GM19099 (cell line): ENCODE results near the gene DGCR2.

Experiments
- POLR2A ChIP-seq: IDR thresholded peaks from 3 replicates; pipeline ENCODE4 v1.6.1; 2011; ENCODE audit warnings: low read depth; ENCODE audit not compliant: insufficient read length; ENCODE audit errors: extremely low read depth

DGCR2 gene

DNA sequence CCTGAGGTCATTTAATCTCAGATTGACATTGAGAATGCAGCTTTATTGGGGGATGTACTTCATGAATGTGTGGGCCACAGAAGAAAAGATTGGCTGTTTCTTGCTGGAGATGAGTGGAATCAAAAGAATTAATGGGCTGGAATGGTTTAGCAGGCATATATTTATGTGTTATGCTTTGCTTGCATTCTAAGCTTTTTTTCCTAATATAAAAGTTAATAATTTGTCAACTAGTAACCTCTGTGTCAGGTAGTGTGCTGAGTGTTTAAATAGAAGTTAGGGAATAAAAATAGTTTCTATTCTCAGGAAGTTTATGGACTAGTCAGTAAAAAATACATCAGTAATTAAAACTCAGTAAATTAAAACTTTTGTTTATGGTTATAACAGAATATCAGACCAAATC lies 118.7 kb downstream of the DGCR2 start:
- TF ChIP-seq POLR2A: no peak

DNA sequence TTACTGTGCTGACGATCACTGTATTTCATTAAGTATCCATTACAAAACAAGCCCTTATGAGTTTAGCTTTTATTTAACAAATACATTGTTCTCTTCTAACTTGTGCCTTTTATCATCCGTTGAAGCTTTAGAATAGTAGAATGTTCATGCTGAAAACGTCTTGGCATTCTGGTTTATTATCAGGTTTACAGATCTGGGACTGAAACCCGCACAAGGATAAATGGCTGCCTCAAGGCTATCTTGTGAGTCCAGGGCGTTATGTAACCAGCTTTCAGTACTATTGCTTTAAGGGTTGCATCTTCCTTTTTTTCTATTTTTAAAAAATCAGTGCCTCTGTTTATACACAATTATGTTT lies 119.6 kb downstream of the DGCR2 start:
- no peak for TF ChIP-seq POLR2A

DNA sequence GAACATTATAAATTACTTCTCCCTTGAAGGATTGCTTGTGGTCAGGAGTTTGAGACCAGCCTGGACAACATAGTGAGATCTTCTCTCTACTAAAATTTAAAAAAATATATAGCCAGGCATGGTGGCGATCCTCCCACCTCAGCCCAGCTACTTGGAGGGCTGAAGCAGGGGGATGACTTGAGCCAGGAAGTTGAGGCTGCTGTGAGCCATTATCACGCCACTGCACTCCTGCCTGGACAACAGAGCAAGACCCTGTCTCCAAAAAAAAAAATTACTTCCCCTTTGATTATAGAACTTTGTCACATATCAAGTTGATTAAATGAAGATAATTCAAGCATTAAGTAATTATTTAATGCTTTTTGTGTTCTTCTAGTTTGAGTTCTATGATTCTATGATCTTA lies 121.0 kb downstream of the DGCR2 start:
- no peak for TF ChIP-seq POLR2A

DNA sequence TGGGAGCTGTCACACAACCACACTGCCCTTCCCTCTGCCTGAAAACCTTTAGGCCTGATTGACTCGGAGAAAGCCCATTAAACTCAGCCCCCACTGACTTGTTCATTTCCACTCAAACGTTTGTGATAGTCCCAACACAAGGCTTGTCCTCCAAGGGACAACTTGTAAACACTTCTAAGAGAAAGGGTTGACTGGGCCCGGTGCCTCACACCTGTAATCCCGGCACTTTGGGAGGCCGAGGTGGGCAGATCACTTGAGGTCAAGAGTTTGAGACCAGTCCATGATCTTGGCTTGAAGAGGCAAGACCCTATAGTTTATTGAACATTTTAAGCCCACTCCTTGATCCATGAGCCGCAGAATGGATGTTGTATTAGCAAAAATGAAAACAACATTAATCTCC lies 122.8 kb downstream of the DGCR2 start:
- TF ChIP-seq POLR2A: no peak

DNA sequence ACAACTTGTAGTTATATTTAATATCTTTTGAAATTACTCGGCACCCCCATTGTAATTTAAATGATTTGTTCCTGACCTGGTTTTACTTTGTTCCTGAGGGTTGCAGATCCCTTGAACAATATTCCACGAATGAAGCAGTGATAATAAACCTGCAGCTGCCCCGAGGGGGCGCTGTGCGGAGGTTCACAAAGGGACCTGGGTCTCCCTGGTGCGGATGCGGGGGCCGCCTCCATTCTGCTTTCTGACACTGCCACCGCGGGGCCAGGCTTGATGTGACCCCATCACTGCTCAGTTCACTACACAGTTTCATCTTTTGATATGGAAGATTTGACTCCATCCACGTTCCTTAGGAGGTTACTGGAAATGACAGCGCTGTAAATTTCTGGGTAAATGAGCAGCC lies 123.2 kb downstream of the DGCR2 start:
- no peak for TF ChIP-seq POLR2A

DNA sequence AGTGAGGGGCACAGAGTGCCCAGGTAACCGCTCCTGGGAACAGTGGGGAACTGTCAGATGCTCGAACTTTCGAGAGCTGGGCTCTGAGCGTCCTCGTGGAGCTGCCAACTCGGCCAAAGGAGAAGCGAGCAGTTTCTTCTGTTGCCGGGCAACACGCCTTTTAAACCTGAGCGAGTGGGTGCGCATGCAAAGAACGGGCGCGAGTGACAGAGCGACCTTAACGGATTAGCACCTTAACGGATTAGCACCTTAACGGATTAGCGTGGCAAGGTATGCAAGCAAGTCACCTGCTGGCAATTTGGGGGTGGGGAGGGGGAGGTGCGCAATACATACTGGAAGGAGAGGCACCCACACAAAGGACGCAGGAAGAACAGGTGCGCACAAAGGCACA lies 124.3 kb downstream of the DGCR2 start:
- TF ChIP-seq POLR2A: no peak

DNA sequence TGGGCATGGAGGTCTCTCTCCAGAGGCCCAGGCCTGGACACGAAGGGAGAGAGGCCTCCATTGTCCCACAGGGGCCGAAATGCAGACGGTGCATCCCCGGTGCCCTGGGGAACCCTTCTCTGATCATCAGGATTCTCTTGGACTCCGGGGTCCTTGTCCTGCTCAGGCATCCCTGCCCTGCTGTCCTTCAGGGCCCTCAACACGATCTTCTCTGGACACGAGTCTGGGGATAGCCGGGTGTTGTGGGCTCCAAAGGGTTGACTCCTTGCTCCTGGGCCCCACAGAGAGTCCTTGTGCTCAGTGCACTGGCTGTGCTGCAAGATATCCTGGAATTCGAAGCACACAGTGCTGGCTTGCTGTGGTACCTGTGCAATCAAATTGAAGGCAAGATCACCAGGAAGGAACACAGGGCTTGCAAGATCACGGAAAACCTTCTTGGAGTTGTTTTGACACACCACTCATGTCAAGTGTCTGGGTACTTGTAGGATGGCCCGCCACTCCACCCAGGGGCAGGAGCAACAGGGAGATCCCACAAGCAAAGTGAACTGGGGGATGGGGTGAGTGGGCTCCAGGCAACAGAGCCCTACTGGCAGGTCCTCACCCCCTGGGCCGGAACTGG lies 124.8 kb downstream of the DGCR2 start:
- TF ChIP-seq POLR2A: no peak

DNA sequence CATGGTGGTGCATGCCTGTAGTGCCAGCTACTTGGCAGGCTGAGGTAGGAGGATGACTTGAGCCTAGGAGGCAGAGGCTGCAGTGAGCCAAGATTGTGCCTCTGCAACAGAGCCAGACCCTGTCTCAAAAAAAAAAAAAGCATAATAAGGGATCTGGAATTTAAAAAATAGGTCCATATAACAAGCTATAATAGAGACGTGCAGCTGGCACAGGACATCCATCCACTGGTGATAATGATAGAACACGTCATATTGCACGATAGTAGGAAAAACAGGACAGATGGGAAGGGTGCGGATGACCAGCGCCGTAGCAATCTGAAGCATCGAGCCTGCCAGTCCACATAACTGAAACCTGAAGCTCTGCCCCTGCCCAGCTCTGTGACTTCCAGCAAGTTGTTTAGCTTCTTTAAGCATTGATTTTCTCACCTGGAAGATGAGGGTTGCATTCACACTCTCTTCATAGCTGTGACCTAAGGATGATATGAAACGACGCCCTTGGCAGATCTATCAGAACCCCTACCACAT lies 125.8 kb downstream of the DGCR2 start:
- no peak for TF ChIP-seq POLR2A

DNA sequence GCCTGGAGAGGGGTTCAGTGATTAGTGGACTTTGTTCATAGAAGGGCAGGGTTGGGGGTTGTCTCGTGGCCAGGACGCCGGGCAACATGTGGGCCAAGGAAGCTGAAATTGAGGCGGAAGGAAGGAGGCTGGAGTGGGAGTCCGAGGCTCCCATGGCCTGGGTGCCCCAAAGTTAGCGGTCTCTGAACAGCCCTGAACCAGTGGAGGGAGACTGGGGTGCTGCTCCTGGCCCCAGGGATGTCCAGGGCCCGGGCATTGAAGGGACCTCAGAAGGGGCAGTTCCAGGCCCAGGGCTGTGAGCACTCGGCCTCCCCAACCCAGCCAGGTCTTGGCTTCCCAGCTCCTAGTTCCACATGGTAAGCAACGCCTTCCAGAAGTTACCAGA lies 126.9 kb downstream of the DGCR2 start:
- TF ChIP-seq POLR2A: no peak

DNA sequence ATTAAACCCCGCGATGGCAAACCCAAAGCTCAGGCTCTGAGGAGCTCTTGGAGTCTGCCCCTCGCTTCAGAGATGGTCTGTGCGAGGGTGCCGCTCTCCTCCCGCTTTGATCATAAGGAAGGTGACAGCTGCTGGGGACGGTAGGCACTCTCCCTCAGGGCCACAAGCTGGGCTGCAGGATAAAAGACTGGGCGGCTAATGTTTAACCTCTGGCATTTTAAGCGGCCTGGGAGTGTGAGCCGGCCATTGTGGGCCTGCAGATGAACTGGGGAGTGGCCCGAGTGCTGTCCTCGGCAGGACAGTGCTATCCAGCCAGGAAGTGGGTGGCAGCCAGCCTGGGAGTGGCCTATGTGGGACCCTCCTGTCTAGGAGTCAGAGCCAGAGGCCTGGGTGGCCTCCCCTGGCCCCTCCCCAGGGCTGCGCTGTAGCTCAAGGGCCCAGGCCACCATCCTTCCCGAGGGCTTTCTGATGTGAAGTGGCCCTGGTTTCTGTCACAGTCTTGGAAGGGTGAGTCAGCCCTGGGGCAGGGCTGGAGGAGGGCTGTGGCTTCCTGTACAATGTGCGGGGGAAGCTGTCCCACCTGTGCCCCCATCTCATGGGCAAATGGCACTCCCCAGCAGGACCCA lies 127.4 kb downstream of the DGCR2 start:
- TF ChIP-seq POLR2A: no peak

DNA sequence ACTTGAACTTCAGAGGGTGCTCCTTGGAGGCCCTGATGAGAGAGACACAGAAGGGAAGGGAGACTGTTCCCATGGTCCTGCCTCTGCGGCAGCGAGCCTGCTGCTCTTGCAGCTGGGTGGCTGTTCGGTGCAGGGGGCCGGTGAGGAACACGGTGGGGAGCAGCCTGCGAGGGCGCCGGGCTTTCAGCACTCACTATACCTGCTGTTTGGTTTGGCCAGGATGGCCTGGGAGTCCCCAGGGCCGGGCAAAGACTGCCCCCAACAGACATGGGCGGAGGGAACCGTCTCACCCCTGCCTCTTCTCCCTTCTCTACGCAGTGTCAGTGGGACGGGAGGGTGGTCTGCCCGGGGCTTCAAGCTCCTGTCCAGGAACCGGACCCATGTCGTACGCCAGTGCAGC lies 128.2 kb downstream of the DGCR2 start:
- TF ChIP-seq POLR2A: no peak

DNA sequence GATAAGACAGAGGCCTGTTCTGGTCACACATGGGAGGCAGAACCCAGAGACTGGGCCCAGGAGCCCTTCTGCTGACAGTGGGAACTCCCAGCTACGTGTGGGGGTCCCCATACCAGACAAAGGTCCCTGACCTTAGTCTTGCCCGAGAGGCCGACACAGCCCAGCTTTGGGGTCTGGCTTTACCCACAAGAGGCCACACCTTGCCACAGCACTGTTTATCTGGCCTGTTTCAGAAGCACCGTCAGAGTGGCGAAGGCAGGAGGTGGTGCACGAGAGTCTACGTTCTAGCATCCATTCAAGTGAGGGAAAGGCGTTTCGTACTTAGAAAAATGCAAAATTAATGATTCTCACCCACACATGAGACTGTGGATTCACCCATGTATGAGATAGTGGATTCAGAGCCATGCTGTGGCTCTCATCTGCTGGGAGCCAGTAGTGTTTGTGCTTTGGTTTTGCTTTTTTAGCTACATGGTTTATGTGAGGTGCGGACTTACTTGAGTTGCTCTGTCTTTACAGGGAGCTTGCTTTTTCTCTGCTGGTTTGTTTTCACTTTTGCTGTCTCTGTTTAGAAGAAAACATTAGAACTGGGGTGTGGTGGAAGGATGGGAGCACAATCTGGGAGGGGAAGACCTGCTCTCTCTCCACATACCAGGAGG lies 129.5 kb downstream of the DGCR2 start:
- no peak for TF ChIP-seq POLR2A

DNA sequence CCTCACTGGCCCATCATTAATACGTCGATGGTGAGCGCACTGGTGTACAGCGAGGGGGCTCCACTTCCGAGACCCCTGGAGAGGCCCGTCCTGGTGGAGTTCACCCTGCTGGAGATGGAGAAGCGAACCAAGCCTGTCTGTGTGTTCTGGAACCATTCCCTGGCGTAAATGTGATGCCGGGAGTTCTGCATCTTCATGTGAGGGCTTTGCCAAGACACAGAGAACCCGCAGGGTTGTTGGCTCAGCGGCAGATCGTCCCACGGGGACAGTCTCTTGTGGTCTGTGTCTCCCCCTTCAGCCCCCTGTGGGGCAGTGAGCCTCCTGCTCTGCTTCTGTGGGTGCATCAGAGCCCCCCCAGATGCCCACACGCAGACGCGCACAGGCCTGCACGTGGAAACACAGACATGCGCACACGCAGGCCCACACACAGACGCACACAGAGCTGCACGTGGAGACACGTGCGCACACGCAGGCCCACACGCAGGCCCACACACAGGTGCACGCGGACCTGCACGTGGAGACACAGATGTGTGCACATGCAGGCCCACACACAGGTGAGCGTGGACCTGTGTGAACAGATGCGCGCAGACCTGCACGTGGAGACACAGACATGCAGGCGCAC lies 130.3 kb downstream of the DGCR2 start:
- TF ChIP-seq POLR2A: no peak

DNA sequence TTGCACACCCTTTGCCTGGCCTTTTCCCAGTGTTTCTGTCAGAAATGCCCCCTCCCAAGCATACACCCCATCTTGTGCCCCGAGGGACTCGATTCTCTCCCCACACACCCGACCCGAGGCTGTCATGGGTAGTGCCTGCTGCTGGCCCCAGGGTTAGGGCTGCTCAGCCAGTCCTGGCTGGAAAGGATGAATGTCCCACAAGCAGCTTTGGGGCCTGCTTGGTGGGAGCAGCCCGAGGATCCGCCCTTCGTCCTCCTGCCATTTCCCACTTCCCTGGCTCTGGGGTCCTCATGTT lies 131.1 kb downstream of the DGCR2 start:
- no peak for TF ChIP-seq POLR2A

DNA sequence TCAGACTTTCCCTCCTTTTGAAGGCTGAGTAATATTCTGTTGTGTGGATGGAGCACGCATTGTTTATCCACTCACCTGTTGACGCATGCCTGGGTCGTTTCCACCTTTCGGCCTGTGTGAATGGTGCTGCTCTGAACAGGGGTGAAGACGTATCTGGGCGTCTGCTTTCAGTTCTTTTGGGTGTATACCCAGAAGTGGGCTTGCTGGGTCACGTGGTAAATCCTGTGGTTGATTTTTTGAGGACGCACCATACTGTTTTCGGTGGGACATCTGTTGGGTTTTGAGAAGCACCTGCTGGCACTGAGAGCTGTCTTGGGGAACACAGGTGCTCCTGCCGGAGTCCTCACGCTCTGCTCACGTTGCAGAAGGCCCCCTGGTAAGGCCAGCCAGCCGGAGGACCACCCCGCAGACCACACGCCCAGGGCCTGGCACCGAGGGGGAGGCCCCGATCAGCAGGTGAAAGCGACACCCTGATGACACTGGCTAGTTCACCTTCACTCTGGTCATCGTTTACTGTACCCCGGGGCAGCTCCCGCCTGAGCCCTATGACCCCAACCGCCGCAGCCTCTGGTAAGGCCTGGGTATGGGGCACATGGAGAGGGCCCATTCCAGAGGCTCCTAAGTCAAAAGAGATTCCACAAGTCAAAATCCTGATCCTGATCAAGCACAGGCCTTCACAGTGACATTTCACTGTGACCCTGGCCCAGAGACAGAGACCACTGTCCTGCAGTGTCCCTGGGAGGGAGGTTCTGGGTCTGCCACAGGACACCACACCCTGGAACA lies 131.7 kb downstream of the DGCR2 start:
- TF ChIP-seq POLR2A: no peak
